Measurements from ENCODE around the gene ASXL1. TPM values are rescaled to one million over a fixed set of nuclear protein-coding genes. Genes with fewer than 3 reads are reported as not detected.

The ASXL1 gene
- total RNA-seq, 1 donor from 2014 or later: 79.1 TPM

DNA sequence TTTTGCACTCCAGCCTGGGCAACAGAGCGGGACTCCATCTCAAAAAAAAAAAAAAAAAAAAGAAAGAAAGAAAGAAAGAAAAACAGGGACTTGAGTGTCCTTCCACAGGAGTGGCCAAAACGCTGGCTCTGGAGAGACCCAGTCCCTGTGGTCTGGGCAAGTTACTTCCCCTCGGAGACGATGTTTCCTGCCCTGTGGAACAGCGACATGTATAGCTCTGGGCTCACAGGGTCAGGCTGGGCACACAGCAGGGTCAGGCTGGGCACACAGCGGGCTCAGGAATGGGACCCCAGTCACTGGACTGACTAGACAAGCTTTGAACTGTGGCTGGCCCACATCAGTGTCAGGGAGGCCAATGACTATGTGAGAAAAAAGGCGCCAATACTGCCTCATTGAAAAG lies 110.7 kb downstream of the ASXL1 start:
- Histone ChIP-seq H3K36me3 (no peaks in the 10 kb centered on the region), H3K4me1 (peaks cover 70% of the 10 kb centered on the region), H3K4me3 (no peak overlapping the region), H3K27me3 (no peaks in the 10 kb centered on the region), H3K27ac (peak overlapping the region; percentile 56), H3K9me3 (no peaks in the 10 kb centered on the region)
- ATAC-seq (no peak), DNase-seq (no peak)
- intact Hi-C loops (cut with DNase I): no loop called here
- TF ChIP-seq, protein P1, sequence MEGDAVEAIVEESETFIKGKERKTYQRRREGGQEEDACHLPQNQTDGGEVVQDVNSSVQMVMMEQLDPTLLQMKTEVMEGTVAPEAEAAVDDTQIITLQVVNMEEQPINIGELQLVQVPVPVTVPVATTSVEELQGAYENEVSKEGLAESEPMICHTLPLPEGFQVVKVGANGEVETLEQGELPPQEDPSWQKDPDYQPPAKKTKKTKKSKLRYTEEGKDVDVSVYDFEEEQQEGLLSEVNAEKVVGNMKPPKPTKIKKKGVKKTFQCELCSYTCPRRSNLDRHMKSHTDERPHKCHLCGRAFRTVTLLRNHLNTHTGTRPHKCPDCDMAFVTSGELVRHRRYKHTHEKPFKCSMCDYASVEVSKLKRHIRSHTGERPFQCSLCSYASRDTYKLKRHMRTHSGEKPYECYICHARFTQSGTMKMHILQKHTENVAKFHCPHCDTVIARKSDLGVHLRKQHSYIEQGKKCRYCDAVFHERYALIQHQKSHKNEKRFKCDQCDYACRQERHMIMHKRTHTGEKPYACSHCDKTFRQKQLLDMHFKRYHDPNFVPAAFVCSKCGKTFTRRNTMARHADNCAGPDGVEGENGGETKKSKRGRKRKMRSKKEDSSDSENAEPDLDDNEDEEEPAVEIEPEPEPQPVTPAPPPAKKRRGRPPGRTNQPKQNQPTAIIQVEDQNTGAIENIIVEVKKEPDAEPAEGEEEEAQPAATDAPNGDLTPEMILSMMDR (IDR thresholded peaks at IDR 0.05): no peak

GRCh38 chr20:32470025-32470861 lies 112.1 kb downstream of the ASXL1 start:
- peak; percentile 75 for DNase-seq
- TF ChIP-seq, protein P1 (IDR thresholded peaks at IDR 0.05): peak; percentile 53
- Histone ChIP-seq H3K36me3 (no peaks in the 10 kb centered on the region), H3K27me3 (no peaks in the 10 kb centered on the region), H3K27ac (peak overlapping the region; percentile 56), H3K9me3 (no peaks in the 10 kb centered on the region), H3K4me3 (no peak overlapping the region), H3K4me1 (peaks cover 75% of the 10 kb centered on the region)
- intact Hi-C loops (cut with DNase I): no loop called here
- ATAC-seq: peak; percentile 39

DNA sequence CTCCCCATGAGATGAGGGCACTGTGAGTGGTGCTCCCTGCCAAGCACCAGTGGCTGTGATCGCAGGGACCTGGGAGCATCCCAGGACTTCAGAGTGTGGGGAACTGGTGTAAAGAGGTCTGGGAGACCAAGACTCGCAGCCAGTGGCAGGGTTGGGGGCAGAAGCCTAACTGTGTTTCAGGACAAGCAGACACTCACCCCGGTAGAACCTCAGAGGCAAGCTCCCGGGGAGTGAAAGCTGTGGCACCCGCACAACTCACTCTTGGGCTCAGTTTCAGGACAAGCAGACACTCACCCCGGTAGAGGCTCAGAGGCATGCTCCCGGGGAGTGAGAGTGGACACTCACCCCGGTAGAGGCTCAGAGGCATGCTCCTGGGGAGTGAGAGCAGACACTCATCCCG lies 112.8 kb downstream of the ASXL1 start:
- Histone ChIP-seq H3K27ac (peak overlapping the region; percentile 42), H3K4me3 (no peak overlapping the region), H3K36me3 (no peaks in the 10 kb centered on the region), H3K27me3 (no peaks in the 10 kb centered on the region), H3K4me1 (peaks cover 75% of the 10 kb centered on the region), H3K9me3 (no peaks in the 10 kb centered on the region)
- DNase-seq (no peak), ATAC-seq (no peak)
- TF ChIP-seq, protein P1 (IDR thresholded peaks at IDR 0.05): no peak
- intact Hi-C loops (cut with DNase I): no loop called here

- Histone ChIP-seq H3K4me1 (peaks cover 72% of the 10 kb centered on the region), H3K4me3 (no peak overlapping the region), H3K36me3 (no peaks in the 10 kb centered on the region), H3K9me3 (no peaks in the 10 kb centered on the region), H3K27me3 (no peaks in the 10 kb centered on the region), H3K27ac (peak overlapping the region; percentile 78)
- DNase-seq: no peak
- TF ChIP-seq, protein P1 (IDR thresholded peaks at IDR 0.05): no peak
- ATAC-seq: no peak
- intact Hi-C loops (cut with DNase I): no loop called here
These were observed 114.6 kb downstream of the ASXL1 start for GRCh38 chr20:32472581-32473207.

DNA sequence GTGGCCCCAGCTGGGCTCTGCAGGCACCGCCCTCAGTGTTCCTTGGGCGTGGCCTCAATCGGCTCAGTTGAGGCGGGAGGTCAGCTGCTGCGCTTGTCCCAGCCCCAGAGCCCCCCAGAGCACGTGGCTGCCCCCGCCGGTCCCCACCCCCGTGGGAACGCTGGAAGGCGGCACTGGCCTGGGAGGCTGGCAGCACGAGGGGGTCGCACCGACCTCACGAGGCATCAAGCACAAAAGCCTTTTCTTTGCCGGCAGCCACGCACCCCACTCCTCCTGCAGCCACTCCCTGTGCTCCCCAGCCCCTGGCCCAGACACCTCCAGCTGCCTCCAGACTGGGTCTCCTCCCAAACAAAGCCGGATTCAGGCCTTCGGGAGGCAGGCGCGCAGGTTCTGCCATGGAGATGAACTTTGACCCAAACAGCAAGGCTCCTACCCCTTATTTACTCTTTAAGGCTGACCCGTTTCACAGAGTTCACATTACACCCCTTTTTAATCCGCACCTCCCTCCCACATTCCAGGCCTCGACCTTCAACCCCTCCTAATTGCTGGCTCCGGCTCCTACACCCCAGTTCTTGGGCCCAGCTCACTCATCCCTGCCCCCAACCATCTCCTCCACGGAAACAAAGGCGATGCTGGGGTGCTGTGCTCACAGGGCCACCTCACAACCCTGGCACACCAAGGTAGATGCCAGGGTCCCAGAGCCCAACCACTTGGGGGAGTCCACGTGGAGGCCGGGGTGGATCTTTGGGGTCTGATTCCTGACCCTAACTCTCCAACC lies 115.3 kb downstream of the ASXL1 start:
- DNase-seq: peak; percentile 57
- Histone ChIP-seq H3K27ac (peak overlapping the region; percentile 78), H3K9me3 (no peaks in the 10 kb centered on the region), H3K27me3 (no peaks in the 10 kb centered on the region), H3K4me3 (no peak overlapping the region), H3K36me3 (no peaks in the 10 kb centered on the region), H3K4me1 (peaks cover 65% of the 10 kb centered on the region)
- TF ChIP-seq, protein P1 (IDR thresholded peaks at IDR 0.05): no peak
- no peak for ATAC-seq
- intact Hi-C loops (cut with DNase I): no loop called here

All from upper lobe of right lung (tissue), 1 donor.